ENCODE measurements around the gene ARHGAP30. TPM values are rescaled to one million over a fixed set of nuclear protein-coding genes. Genes with fewer than 3 reads are reported as not detected.
A peak's percentile ranks its signal among the peaks of the same experiment; 100 is the strongest.
"Not testable (repeated sequence)": the region's sequence is repeated elsewhere in the genome, so short reads cannot be mapped to it uniquely, and the experiment has no call there.

The ARHGAP30 gene
- total RNA-seq, 2 experiments from 2014 or later: 260 to 273 TPM

- no peak for DNase-seq
- H3K4me3 Mint-ChIP-seq: no peak overlapping the region
- CTCF ChIA-PET: interaction anchor here (8.2 kb wide), 1 partner anchor 23 kb away, joined by 154 read pairs; the partner anchor contains the start of gene KLHDC9
Measured at GRCh38 chr1:161074676-161075368, 5.1 kb upstream of the ARHGAP30 start.

GRCh38 chr1:161073474-161074121 is 3.9 kb upstream of the ARHGAP30 start:
- Mint-ChIP-seq H3K27ac (peak overlapping the region; percentile 22), H3K36me3 (peaks cover 9% of the 10 kb centered on the region), H3K4me1 (peaks cover 33% of the 10 kb centered on the region), H3K4me3 (no peak overlapping the region), H3K9me3 (ENCODE audit: low read depth) (no peaks in the 10 kb centered on the region), H3K27me3 (no peaks in the 10 kb centered on the region)
- CTCF ChIA-PET: interaction anchor here (8.2 kb wide), 1 partner anchor 24 kb away, joined by 154 read pairs; the partner anchor contains the start of gene KLHDC9
- ATAC-seq: no peak
- no peak for DNase-seq

More at GRCh38 chr1:161074676-161075368, 5.1 kb upstream of the ARHGAP30 start:
- peaks cover 39% of the 10 kb centered on the region for H3K4me1 Mint-ChIP-seq
- no peaks in the 10 kb centered on the region for H3K27me3 Mint-ChIP-seq
- no peaks in the 10 kb centered on the region for H3K9me3 Mint-ChIP-seq (ENCODE audit: low read depth)
- H3K27ac Mint-ChIP-seq: no peak overlapping the region
- ATAC-seq: no peak
- H3K36me3 Mint-ChIP-seq: no peaks in the 10 kb centered on the region

GRCh38 chr1:161072751-161073449 is 3.2 kb upstream of the ARHGAP30 start:
- ATAC-seq: no peak
- CTCF ChIA-PET: interaction anchor here (1.2 to 8.2 kb wide), 6 partner anchors 14 to 81 kb away, joined by 3 to 154 read pairs (median 8); partner anchors contain the start of genes KLHDC9, UFC1 and USF1
- Mint-ChIP-seq H3K4me1 (peaks cover 36% of the 10 kb centered on the region), H3K9me3 (ENCODE audit: low read depth) (no peaks in the 10 kb centered on the region), H3K36me3 (peaks cover 14% of the 10 kb centered on the region), H3K4me3 (no peak overlapping the region), H3K27me3 (no peaks in the 10 kb centered on the region), H3K27ac (peak overlapping the region; percentile 22)
- DNase-seq: no peak

- peaks cover 45% of the 10 kb centered on the region for H3K4me1 Mint-ChIP-seq
- CTCF ChIA-PET: interaction anchor here (0.8 to 8.2 kb wide), 14 partner anchors 8 to 82 kb away, joined by 3 to 154 read pairs (median 6); partner anchors contain the start of genes KLHDC9, TSTD1, UFC1 and USF1
- ATAC-seq (no peak), DNase-seq (peak; percentile 72)
- H3K4me3 Mint-ChIP-seq: no peak overlapping the region
- H3K9me3 Mint-ChIP-seq (ENCODE audit: low read depth): no peaks in the 10 kb centered on the region
- H3K27ac Mint-ChIP-seq: peak overlapping the region; percentile 50
- H3K27me3 Mint-ChIP-seq: no peaks in the 10 kb centered on the region
- peaks cover 22% of the 10 kb centered on the region for H3K36me3 Mint-ChIP-seq
Measured at GRCh38 chr1:161071886-161072371, 2.2 kb upstream of the ARHGAP30 start.

- H3K9me3 Mint-ChIP-seq (ENCODE audit: low read depth): no peaks in the 10 kb centered on the region
- H3K27me3 Mint-ChIP-seq: no peaks in the 10 kb centered on the region
- peak overlapping the region; percentile 100 for H3K27ac Mint-ChIP-seq
- no peak for ATAC-seq
- DNase-seq: no peak
- CTCF ChIA-PET: interaction anchor here (0.7 to 8.2 kb wide), 15 partner anchors 11 to 233 kb away, joined by 3 to 154 read pairs (median 6); partner anchors contain the start of genes F11R, KLHDC9, TSTD1 and USF1
- peaks cover 29% of the 10 kb centered on the region for H3K36me3 Mint-ChIP-seq
- H3K4me1 Mint-ChIP-seq: peaks cover 54% of the 10 kb centered on the region
- no peak overlapping the region for H3K4me3 Mint-ChIP-seq
Measured at GRCh38 chr1:161070761-161071160, 1.1 kb upstream of the ARHGAP30 start.

- Mint-ChIP-seq H3K4me3 (peak overlapping the region; percentile 99), H3K27ac (peak overlapping the region; percentile 100), H3K9me3 (ENCODE audit: low read depth) (no peaks in the 10 kb centered on the region), H3K36me3 (peaks cover 34% of the 10 kb centered on the region), H3K4me1 (peaks cover 64% of the 10 kb centered on the region), H3K27me3 (no peaks in the 10 kb centered on the region)
- DNase-seq (peak; percentile 63), ATAC-seq (peak; percentile 1)
- CTCF ChIA-PET: interaction anchor here (0.8 to 8.2 kb wide), 13 partner anchors 14 to 88 kb away, joined by 3 to 154 read pairs (median 4); partner anchors contain the start of genes F11R, KLHDC9, NECTIN4 and TSTD1
Measured at GRCh38 chr1:161069241-161069640, 450 bp downstream of the ARHGAP30 start.

- Mint-ChIP-seq H3K4me1 (peaks cover 68% of the 10 kb centered on the region), H3K27me3 (no peaks in the 10 kb centered on the region), H3K4me3 (peak overlapping the region; percentile 99), H3K9me3 (ENCODE audit: low read depth) (no peaks in the 10 kb centered on the region), H3K36me3 (peaks cover 40% of the 10 kb centered on the region), H3K27ac (peak overlapping the region; percentile 100)
- DNase-seq: peak; percentile 93
- peak; percentile 73 for ATAC-seq
- CTCF ChIA-PET: interaction anchor here (0.7 to 8.2 kb wide), 11 partner anchors 9 to 78 kb away, joined by 3 to 154 read pairs (median 4); partner anchors contain the start of genes KLHDC9, NECTIN4, TSTD1 and USF1
Measured at GRCh38 chr1:161068306-161069234, 1.1 kb downstream of the ARHGAP30 start.

- DNase-seq (no peak), ATAC-seq (no peak)
- Mint-ChIP-seq H3K9me3 (ENCODE audit: low read depth) (no peaks in the 10 kb centered on the region), H3K36me3 (peaks cover 50% of the 10 kb centered on the region), H3K4me3 (peak overlapping the region; percentile 99), H3K4me1 (peaks cover 64% of the 10 kb centered on the region), H3K27me3 (no peaks in the 10 kb centered on the region), H3K27ac (peak overlapping the region; percentile 100)
- CTCF ChIA-PET: interaction anchor here (0.7 to 8.2 kb wide), 8 partner anchors 21 to 158 kb away, joined by 3 to 154 read pairs (median 4); partner anchors contain the start of genes KLHDC9 and USF1
Measured at GRCh38 chr1:161066694-161067093, 3.0 kb downstream of the ARHGAP30 start.

- H3K27me3 Mint-ChIP-seq; H3K9me3 Mint-ChIP-seq (ENCODE audit: low read depth); ATAC-seq; DNase-seq; H3K4me3 Mint-ChIP-seq: not testable (repeated sequence)
- peak overlapping the region; percentile 54 for H3K27ac Mint-ChIP-seq
- peaks cover 63% of the 10 kb centered on the region for H3K4me1 Mint-ChIP-seq
- CTCF ChIA-PET: interaction anchor here (0.7 to 1.5 kb wide), 5 partner anchors 19 to 159 kb away, joined by 3 to 4 read pairs (median 3); no protein-coding TSS in a partner anchor
- peaks cover 56% of the 10 kb centered on the region for H3K36me3 Mint-ChIP-seq
Measured at GRCh38 chr1:161065681-161066080, 4.0 kb downstream of the ARHGAP30 start.

- peak overlapping the region; percentile 64 for H3K4me3 Mint-ChIP-seq
- H3K27ac Mint-ChIP-seq: peak overlapping the region; percentile 80
- not testable (repeated sequence) for DNase-seq; ATAC-seq; H3K9me3 Mint-ChIP-seq (ENCODE audit: low read depth); H3K27me3 Mint-ChIP-seq
- peaks cover 62% of the 10 kb centered on the region for H3K36me3 Mint-ChIP-seq
- peaks cover 64% of the 10 kb centered on the region for H3K4me1 Mint-ChIP-seq
- CTCF ChIA-PET: interaction anchor here (0.7 to 1.5 kb wide), 3 partner anchors 12 to 67 kb away, joined by 3 to 7 read pairs (median 5); partner anchors contain the start of gene USF1
Measured at GRCh38 chr1:161063936-161064335, 5.8 kb downstream of the ARHGAP30 start.

GRCh38 chr1:161061419-161061818 is 8.3 kb downstream of the ARHGAP30 start:
- CTCF ChIA-PET: interaction anchor here (0.9 to 2.0 kb wide), 4 partner anchors 15 to 40 kb away, joined by 3 to 8 read pairs (median 3); partner anchors contain the start of genes F11R and USF1
- DNase-seq (no peak), ATAC-seq (no peak)
- Mint-ChIP-seq H3K9me3 (ENCODE audit: low read depth) (no peaks in the 10 kb centered on the region), H3K27ac (peak overlapping the region; percentile 36), H3K4me3 (no peak overlapping the region), H3K27me3 (no peaks in the 10 kb centered on the region), H3K36me3 (peaks cover 53% of the 10 kb centered on the region), H3K4me1 (peaks cover 53% of the 10 kb centered on the region)

Data from activated CD8-positive, alpha-beta memory T cell treated with anti-CD3 and anti-CD28 coated beads, Interleukin-2, amount 10 ng/mL, durations not matched to agents 7 days and 5 days (primary cell).